ENCODE data around the gene CENPP.

- TF ChIP-seq CHD4 (IDR thresholded peaks at IDR 0.05; ENCODE audit: borderline replicate concordance) (no peak), POLR2A (IDR thresholded peaks at IDR 0.05; ENCODE audit: low read length) (no peak), CTCF (IDR thresholded peaks at IDR 0.05) (no peak), HES2 (IDR thresholded peaks at IDR 0.05) (no peak), KDM5A (IDR thresholded peaks at IDR 0.05) (no peak), MYC (IDR thresholded peaks at IDR 0.05; ENCODE audit: borderline replicate concordance, low read length) (no peak), ELK1 (IDR thresholded peaks at IDR 0.05; ENCODE audit: low read depth, low read length) (no peak), RNF2 (IDR thresholded peaks at IDR 0.05; ENCODE audit: borderline replicate concordance, low read depth) (no peak), EP300 (IDR thresholded peaks at IDR 0.05) (no peak), RFX5 (IDR thresholded peaks at IDR 0.05) (no peak), JUNB (IDR thresholded peaks at IDR 0.05) (no peak)
Observed at GRCh38 chr9:92656537-92656925, 330.8 kb downstream of the CENPP start.

Data from A549 (cell line).